ENCODE measurements around the gene EXOC3L4. TPM values are rescaled to one million over a fixed set of nuclear protein-coding genes. Genes with fewer than 3 reads are reported as not detected.

The EXOC3L4 gene
- total and polyA plus RNA-seq, 9 of the 15 experiments (the other 6 are each of a cell fraction or from before 2014, with no cell fraction given): 0.10 to 6.7 (median 0.98) TPM; not detected in 1

DNA sequence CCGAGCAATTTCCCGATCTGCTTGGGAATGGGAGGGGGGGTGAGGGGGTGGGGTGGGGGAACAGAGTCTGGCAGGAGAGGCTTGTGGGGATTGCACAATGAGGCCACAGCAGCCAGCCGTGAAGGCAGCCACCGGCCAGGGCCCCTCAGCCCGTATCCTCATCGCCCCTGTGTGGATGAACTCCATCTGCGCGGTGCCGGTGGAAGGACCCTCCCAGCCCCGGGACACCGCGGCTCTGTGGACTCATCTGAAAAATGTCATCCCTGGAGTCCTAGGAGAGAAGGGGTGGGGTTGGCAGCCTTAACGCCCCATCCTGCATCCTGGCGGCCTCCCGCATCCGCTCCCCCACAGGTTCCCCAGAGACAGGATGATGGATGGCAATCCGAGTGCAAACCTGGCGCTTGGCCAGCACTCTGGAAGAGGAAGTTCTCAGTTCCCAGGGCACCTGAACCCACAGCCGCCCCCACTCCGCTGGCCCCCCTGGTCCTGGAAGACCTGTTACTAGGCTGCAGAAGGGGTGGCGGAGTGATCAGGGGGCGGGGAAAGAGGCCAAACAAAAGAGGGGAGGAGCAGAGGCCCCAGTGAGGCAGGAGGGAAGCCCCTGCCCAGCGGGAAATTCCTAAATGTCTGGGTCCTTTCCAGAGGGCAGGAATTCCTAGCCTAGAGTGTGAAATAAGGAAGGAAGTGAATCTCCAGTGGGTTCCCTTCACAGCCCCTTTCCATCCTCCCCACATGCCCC is 27.5 kb downstream of the EXOC3L4 start (continued):
- TF ChIP-seq, protein P1, sequence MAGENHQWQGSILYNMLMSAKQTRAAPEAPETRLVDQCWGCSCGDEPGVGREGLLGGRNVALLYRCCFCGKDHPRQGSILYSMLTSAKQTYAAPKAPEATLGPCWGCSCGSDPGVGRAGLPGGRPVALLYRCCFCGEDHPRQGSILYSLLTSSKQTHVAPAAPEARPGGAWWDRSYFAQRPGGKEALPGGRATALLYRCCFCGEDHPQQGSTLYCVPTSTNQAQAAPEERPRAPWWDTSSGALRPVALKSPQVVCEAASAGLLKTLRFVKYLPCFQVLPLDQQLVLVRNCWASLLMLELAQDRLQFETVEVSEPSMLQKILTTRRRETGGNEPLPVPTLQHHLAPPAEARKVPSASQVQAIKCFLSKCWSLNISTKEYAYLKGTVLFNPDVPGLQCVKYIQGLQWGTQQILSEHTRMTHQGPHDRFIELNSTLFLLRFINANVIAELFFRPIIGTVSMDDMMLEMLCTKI (IDR thresholded peaks at IDR 0.05; ENCODE audit: partially characterized antibody): no peak
- TF ChIP-seq, protein P2, sequence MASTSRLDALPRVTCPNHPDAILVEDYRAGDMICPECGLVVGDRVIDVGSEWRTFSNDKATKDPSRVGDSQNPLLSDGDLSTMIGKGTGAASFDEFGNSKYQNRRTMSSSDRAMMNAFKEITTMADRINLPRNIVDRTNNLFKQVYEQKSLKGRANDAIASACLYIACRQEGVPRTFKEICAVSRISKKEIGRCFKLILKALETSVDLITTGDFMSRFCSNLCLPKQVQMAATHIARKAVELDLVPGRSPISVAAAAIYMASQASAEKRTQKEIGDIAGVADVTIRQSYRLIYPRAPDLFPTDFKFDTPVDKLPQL (IDR thresholded peaks at IDR 0.05; ENCODE audit: extremely low read depth, insufficient read length): no peak
- TF ChIP-seq RBM39 (optimal IDR thresholded peaks at IDR 0.05; ENCODE audit: low read depth, low read length): no peak
- TF ChIP-seq, protein P3, sequence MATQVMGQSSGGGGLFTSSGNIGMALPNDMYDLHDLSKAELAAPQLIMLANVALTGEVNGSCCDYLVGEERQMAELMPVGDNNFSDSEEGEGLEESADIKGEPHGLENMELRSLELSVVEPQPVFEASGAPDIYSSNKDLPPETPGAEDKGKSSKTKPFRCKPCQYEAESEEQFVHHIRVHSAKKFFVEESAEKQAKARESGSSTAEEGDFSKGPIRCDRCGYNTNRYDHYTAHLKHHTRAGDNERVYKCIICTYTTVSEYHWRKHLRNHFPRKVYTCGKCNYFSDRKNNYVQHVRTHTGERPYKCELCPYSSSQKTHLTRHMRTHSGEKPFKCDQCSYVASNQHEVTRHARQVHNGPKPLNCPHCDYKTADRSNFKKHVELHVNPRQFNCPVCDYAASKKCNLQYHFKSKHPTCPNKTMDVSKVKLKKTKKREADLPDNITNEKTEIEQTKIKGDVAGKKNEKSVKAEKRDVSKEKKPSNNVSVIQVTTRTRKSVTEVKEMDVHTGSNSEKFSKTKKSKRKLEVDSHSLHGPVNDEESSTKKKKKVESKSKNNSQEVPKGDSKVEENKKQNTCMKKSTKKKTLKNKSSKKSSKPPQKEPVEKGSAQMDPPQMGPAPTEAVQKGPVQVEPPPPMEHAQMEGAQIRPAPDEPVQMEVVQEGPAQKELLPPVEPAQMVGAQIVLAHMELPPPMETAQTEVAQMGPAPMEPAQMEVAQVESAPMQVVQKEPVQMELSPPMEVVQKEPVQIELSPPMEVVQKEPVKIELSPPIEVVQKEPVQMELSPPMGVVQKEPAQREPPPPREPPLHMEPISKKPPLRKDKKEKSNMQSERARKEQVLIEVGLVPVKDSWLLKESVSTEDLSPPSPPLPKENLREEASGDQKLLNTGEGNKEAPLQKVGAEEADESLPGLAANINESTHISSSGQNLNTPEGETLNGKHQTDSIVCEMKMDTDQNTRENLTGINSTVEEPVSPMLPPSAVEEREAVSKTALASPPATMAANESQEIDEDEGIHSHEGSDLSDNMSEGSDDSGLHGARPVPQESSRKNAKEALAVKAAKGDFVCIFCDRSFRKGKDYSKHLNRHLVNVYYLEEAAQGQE (IDR thresholded peaks at IDR 0.05; ENCODE audit: borderline replicate concordance): no peak
- TF ChIP-seq, protein P3 (CRISPR knock-in tag; IDR thresholded peaks at IDR 0.05; ENCODE audit: low read depth): no peak
- no peak for TF ChIP-seq HSF4 (CRISPR knock-in tag; IDR thresholded peaks at IDR 0.05; ENCODE audit: borderline replicate concordance)
- no peak for TF ChIP-seq NFRKB (IDR thresholded peaks at IDR 0.05; ENCODE audit: low read depth)
- no peak for TF ChIP-seq ZNF146 (CRISPR knock-in tag; IDR thresholded peaks at IDR 0.05; ENCODE audit: unreplicated experiment)
- no peak for TF ChIP-seq IRF2 (CRISPR knock-in tag; IDR thresholded peaks at IDR 0.05)
- no peak for TF ChIP-seq PHTF2 (CRISPR knock-in tag; IDR thresholded peaks at IDR 0.05)
- TF ChIP-seq, protein P4, sequence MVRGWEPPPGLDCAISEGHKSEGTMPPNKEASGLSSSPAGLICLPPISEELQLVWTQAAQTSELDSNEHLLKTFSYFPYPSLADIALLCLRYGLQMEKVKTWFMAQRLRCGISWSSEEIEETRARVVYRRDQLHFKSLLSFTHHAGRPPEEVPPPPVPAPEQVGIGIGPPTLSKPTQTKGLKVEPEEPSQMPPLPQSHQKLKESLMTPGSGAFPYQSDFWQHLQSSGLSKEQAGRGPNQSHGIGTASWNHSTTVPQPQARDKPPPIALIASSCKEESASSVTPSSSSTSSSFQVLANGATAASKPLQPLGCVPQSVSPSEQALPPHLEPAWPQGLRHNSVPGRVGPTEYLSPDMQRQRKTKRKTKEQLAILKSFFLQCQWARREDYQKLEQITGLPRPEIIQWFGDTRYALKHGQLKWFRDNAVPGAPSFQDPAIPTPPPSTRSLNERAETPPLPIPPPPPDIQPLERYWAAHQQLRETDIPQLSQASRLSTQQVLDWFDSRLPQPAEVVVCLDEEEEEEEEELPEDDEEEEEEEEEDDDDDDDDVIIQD (CRISPR knock-in tag; IDR thresholded peaks at IDR 0.05): no peak
- no peak for TF ChIP-seq ZFP30 (CRISPR knock-in tag; IDR thresholded peaks at IDR 0.05; ENCODE audit: borderline replicate concordance)
- TF ChIP-seq, protein P5, sequence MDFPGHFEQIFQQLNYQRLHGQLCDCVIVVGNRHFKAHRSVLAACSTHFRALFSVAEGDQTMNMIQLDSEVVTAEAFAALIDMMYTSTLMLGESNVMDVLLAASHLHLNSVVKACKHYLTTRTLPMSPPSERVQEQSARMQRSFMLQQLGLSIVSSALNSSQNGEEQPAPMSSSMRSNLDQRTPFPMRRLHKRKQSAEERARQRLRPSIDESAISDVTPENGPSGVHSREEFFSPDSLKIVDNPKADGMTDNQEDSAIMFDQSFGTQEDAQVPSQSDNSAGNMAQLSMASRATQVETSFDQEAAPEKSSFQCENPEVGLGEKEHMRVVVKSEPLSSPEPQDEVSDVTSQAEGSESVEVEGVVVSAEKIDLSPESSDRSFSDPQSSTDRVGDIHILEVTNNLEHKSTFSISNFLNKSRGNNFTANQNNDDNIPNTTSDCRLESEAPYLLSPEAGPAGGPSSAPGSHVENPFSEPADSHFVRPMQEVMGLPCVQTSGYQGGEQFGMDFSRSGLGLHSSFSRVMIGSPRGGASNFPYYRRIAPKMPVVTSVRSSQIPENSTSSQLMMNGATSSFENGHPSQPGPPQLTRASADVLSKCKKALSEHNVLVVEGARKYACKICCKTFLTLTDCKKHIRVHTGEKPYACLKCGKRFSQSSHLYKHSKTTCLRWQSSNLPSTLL (IDR thresholded peaks at IDR 0.05): no peak
